Measurements from ENCODE around the gene KRT38.

Gene KRT38

DNA sequence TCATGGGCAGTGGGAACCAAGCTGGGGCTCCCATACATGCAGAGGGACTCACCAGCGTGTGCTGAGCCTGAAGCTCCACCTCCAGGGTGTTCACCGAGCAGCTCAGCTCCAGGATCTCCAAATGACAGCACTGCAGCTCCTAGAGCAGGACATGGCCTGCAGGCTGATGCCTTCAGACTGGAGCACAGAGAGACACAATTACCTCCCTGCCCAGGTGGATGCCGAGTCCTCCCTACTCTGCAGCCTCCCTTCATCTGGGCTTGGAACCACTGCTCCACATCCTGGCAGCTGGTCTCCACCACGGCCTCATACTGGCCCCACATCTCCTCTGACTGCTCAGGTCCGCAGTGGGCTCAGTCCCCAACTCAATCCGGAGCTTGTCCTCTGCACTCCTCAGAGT is 8.2 kb upstream of the KRT38 start:
- no peak for DNase-seq (ENCODE audit: low read depth)
- H3K4me3 ChIP-seq (ENCODE audit: low read length) = no peak overlapping the region
- no peak for TF ChIP-seq CTCF (conservative IDR thresholded peaks at IDR 0.05; ENCODE audit: low read length)

- no peak for TF ChIP-seq CTCF (conservative IDR thresholded peaks at IDR 0.05; ENCODE audit: low read length)
- no peak overlapping the region for H3K4me3 ChIP-seq (ENCODE audit: low read length)
- no peak for DNase-seq (ENCODE audit: low read depth)
These were observed 7.7 kb upstream of the KRT38 start for GRCh38 chr17:41448506-41448905.

- peak; percentile 46 for DNase-seq (ENCODE audit: low read depth)
- no peak overlapping the region for H3K4me3 ChIP-seq (ENCODE audit: low read length)
- TF ChIP-seq CTCF (conservative IDR thresholded peaks at IDR 0.05; ENCODE audit: low read length) = no peak
These were observed 6.0 kb upstream of the KRT38 start for GRCh38 chr17:41446806-41447205.

DNA sequence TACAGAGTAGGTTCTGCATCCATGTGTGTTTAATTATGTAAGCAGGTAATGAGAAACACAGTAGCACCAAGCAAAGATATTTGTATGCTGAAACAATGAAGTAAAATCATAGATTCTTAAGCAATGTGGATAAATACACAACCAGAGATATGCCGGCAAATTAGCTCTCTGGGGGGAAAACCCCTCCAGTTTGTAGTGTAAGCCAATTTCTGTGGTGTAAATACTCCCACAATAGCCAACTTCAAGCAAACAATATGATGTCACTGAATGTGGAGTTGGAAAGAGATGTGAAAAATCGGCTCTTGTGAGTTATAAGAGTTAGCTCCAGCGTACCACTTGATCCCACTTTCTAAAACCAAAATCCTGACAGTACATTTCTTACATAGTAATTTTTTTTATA is 3.9 kb upstream of the KRT38 start:
- TF ChIP-seq CTCF (conservative IDR thresholded peaks at IDR 0.05; ENCODE audit: low read length) = no peak
- H3K4me3 ChIP-seq (ENCODE audit: low read length) = no peak overlapping the region
- DNase-seq (ENCODE audit: low read depth) = no peak

DNA sequence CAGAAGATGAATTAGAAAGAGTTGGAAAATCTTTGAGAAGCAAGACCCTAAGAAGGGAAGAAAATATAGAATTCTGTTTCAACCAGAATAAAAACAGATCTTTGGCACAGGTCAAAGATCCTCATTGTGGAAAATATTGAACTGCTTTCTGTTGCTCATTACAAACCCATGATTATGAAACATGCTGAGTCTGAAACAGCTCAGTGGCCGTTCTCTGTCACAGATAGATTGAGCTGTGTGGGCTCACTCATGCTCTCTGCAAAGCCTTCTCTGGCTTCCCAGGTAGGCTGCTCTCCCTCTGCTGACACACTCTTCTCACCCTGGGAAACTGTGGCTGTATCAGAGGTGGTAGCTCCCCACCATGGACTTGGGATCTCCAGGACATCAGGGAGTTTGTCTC is 3.4 kb upstream of the KRT38 start:
- TF ChIP-seq CTCF (conservative IDR thresholded peaks at IDR 0.05; ENCODE audit: low read length) = no peak
- H3K4me3 ChIP-seq (ENCODE audit: low read length) = no peak overlapping the region
- DNase-seq (ENCODE audit: low read depth) = peak; percentile 46

GRCh38 chr17:41442739-41443138 is 2.0 kb upstream of the KRT38 start:
- TF ChIP-seq CTCF (conservative IDR thresholded peaks at IDR 0.05; ENCODE audit: low read length) = no peak
- no peak overlapping the region for H3K4me3 ChIP-seq (ENCODE audit: low read length)
- peak; percentile 96 for DNase-seq (ENCODE audit: low read depth)

DNA sequence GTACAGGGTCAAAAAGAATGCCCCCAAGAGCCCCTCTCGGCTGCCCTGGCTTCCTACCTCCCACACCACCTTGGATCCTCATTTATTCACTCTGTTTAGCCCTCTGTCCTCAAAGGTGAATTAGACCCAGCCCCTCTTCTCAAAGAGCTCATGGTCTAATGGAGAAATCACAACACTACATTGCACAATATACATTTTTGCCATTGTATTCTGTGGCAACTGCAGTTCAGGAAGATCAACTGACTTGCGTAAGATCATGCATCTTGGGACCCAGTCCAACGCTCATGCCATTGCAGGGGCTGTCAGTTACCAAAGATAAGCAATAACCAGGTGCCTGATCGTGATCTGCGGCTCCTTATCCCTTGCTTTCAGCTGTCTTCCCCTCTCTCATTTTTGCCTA is 1.4 kb downstream of the KRT38 start:
- no peak overlapping the region for H3K4me3 ChIP-seq (ENCODE audit: low read length)
- DNase-seq (ENCODE audit: low read depth) = peak; percentile 80
- no peak for TF ChIP-seq CTCF (conservative IDR thresholded peaks at IDR 0.05; ENCODE audit: low read length)
